OCI-LY3 (cell line): ENCODE measurements around the gene PHC1.

Experiments used
- H2AFZ ChIP-seq: fragments of 200-600, 300-600 bp; shearing (Covaris generic); 2 replicates; pipeline ENCODE4 v1.6.0; 2014; ENCODE audit warnings: antibody characterized with exemption, low read depth, low read length
- H3K27ac ChIP-seq: fragments of 200-600, 300-600 bp; sonication (generic); 2 replicates; pipeline ENCODE4 v1.5.1; 2014; ENCODE audit warnings: mild to moderate bottlenecking, low read length, moderate library complexity, mixed read lengths
- H3K27me3 ChIP-seq: fragments of 200-600, 300-600 bp; sonication (generic); 2 replicates; pipeline ENCODE4 v1.6.1; 2014; ENCODE audit warnings: low read depth, low read length, mixed read lengths
- H3K36me3 ChIP-seq: fragments of 200-600, 300-600 bp; sonication (generic); replicated peaks from 2 replicates; pipeline ENCODE3; 2014; ENCODE audit warnings: low read depth, low read length, mixed read lengths
- H3K4me1 ChIP-seq: fragments of 300-600, 200-600 bp; sonication (generic); 2 replicates; pipeline ENCODE4 v1.6.1; 2014; ENCODE audit warnings: low read length, mixed read lengths
- H3K4me2 ChIP-seq: fragments of 200-600, 300-600 bp; sonication (generic); 2 replicates; pipeline ENCODE4 v1.6.1; 2014; ENCODE audit warnings: low read length, mixed read lengths
- H3K4me3 ChIP-seq: fragments of 300-600, 200-600 bp; sonication (generic); 2 replicates; pipeline ENCODE4 v1.5.1; 2014; ENCODE audit warnings: antibody characterized with exemption, mild to moderate bottlenecking, low read length, moderate library complexity
- H3K79me2 ChIP-seq: fragments of 300-600, 200-600 bp; shearing (Covaris generic); 2 replicates; pipeline ENCODE4 v1.6.1; 2014; ENCODE audit warnings: mild to moderate bottlenecking, low read length, mixed read lengths
- H3K9ac ChIP-seq: fragments of 300-600, 200-600 bp; shearing (Covaris generic); 2 replicates; pipeline ENCODE4 v1.6.0; 2014; ENCODE audit warnings: mild to moderate bottlenecking, low read length, moderate library complexity
- H3K9me3 ChIP-seq: fragments of 200-600, 300-600 bp; shearing (Covaris generic); 2 replicates; pipeline ENCODE4 v1.6.1; 2014; ENCODE audit warnings: low read length, mixed read lengths; ENCODE audit not compliant: insufficient read depth
- H4K20me1 ChIP-seq: fragments of 200-600, 300-600 bp; sonication (generic); 2 replicates; pipeline ENCODE4 v1.6.1; 2016; ENCODE audit warnings: low read length, mixed read lengths; ENCODE audit not compliant: insufficient read depth
- EZH2phosphoT487 ChIP-seq: fragments of 200-600 bp; shearing (Covaris generic); IDR thresholded peaks from 2 replicates; pipeline ENCODE4 v1.6.1; 2018; ENCODE audit warnings: antibody characterized with exemption, mixed run types, low read depth
- TF ChIP-seq, protein P1 (sequence below): fragments of 200-600, 300-600 bp; sonication (generic); IDR thresholded peaks from 2 replicates; pipeline ENCODE4 v1.5.1; 2014; ENCODE audit warnings: antibody characterized with exemption, low read length, low read depth

Gene PHC1

DNA sequence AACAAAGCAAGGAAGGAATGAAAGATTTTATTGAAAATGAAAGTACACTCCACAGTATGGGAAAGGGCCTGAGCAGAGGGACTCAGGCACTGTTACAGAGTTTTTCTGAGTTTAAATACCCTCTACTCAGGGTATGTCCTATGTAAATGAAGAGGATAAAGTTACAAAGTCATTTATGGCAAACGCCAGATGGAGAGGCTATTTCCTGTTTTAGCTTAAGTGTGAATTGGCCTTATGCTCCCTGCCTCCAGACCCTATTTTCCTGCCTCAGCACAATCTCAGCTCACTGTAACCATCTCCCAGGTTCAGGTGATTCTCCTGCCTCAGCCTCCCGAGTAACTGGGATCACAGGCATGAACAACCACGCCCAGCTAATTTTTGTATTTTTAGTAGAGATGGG is 6.8 kb upstream of the PHC1 start:
- no peak for TF ChIP-seq EZH2phosphoT487
- TF ChIP-seq, protein P1, sequence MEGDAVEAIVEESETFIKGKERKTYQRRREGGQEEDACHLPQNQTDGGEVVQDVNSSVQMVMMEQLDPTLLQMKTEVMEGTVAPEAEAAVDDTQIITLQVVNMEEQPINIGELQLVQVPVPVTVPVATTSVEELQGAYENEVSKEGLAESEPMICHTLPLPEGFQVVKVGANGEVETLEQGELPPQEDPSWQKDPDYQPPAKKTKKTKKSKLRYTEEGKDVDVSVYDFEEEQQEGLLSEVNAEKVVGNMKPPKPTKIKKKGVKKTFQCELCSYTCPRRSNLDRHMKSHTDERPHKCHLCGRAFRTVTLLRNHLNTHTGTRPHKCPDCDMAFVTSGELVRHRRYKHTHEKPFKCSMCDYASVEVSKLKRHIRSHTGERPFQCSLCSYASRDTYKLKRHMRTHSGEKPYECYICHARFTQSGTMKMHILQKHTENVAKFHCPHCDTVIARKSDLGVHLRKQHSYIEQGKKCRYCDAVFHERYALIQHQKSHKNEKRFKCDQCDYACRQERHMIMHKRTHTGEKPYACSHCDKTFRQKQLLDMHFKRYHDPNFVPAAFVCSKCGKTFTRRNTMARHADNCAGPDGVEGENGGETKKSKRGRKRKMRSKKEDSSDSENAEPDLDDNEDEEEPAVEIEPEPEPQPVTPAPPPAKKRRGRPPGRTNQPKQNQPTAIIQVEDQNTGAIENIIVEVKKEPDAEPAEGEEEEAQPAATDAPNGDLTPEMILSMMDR = no peak
- no peaks in the 10 kb centered on the region for H4K20me1 ChIP-seq
- H3K27ac ChIP-seq = no peak overlapping the region
- H3K27me3 ChIP-seq = no peaks in the 10 kb centered on the region
- no peaks in the 10 kb centered on the region for H3K36me3 ChIP-seq
- H3K9me3 ChIP-seq = 0 out of 2 replicates have a peak, but pooled peaks cover 3% of the 10 kb centered on the region
- H3K9ac ChIP-seq = no peak overlapping the region
- H2AFZ ChIP-seq = no peak overlapping the region
- H3K79me2 ChIP-seq = no peaks in the 10 kb centered on the region
- H3K4me2 ChIP-seq = no peak overlapping the region
- no peak overlapping the region for H3K4me3 ChIP-seq
- peaks cover 31% of the 10 kb centered on the region for H3K4me1 ChIP-seq

DNA sequence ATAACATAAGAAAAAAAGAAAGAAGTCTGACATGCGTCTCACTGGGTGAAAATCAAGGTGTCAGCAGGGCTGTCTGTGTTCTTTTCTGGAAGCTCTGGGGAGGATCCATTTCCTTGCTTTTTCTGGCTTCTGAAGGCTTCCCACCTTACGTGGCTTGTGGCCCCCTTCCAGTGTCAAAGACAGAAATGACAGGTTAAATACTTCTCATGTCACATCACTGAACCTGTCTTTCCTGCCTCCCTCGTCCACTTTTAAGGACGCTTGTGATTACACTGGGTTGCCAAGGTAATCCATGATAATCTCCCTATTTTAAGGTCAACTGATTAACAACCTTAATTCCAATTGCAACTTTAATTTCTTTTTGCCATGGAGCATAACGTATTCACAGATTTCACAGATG is 4.6 kb upstream of the PHC1 start:
- H3K79me2 ChIP-seq = no peaks in the 10 kb centered on the region
- TF ChIP-seq, protein P1 = no peak
- no peak for TF ChIP-seq EZH2phosphoT487
- no peaks in the 10 kb centered on the region for H4K20me1 ChIP-seq
- H3K27ac ChIP-seq = no peak overlapping the region
- H3K4me3 ChIP-seq = no peak overlapping the region
- H3K27me3 ChIP-seq = no peaks in the 10 kb centered on the region
- H2AFZ ChIP-seq = no peak overlapping the region
- no peaks in the 10 kb centered on the region for H3K36me3 ChIP-seq
- H3K9ac ChIP-seq = no peak overlapping the region
- no peak overlapping the region for H3K4me2 ChIP-seq
- peaks cover 16% of the 10 kb centered on the region for H3K4me1 ChIP-seq
- H3K9me3 ChIP-seq = no peaks in the 10 kb centered on the region

DNA sequence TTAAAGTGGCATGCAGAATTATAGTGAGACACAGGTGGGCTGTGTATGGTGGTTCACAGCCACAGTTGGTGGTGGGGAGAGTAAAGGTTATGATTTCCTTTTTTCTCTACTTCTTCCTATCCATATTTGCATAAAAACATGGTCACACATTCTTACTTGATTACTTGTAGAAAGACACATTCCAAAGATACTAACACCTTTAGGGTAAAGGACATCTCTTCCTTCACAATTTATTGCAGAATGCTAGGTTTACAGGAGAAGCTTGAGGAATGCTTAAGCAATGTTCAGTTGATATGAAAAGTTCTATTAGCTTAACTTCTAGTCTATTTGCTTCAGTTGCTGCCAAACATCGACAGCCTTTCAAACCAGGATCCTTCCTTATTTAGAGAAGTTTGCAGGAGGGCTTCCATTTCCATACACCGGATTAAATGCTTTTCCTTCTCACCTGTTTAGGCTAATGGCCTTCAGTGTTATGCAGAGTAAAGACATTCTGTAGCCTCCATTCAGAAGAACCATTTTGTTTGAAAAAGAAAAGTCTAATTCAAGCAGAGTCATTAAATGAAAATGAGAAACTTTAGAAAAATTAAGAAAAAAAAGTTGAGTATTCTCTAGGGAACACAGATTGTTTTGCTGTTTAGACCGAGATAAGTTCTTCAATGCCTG is 2.6 kb upstream of the PHC1 start:
- Histone ChIP-seq H3K27ac (no peak overlapping the region), H4K20me1 (no peaks in the 10 kb centered on the region), H3K36me3 (no peaks in the 10 kb centered on the region), H3K27me3 (0 out of 2 replicates have a peak, but pooled peaks cover 4% of the 10 kb centered on the region), H3K4me1 (peaks cover 18% of the 10 kb centered on the region), H3K79me2 (no peaks in the 10 kb centered on the region), H2AFZ (no peak overlapping the region), H3K4me3 (no peak overlapping the region), H3K9ac (no peak overlapping the region), H3K4me2 (no peak overlapping the region), H3K9me3 (no peaks in the 10 kb centered on the region)
- TF ChIP-seq EZH2phosphoT487 = no peak
- TF ChIP-seq, protein P1 = no peak

- Histone ChIP-seq H2AFZ (no peak overlapping the region), H3K4me1 (peaks cover 14% of the 10 kb centered on the region), H3K4me2 (no peak overlapping the region), H3K9me3 (no peaks in the 10 kb centered on the region), H3K27me3 (0 out of 2 replicates have a peak, but pooled peaks cover 4% of the 10 kb centered on the region), H3K4me3 (no peak overlapping the region), H3K79me2 (no peaks in the 10 kb centered on the region), H3K27ac (no peak overlapping the region), H3K9ac (no peak overlapping the region), H3K36me3 (no peaks in the 10 kb centered on the region), H4K20me1 (no peaks in the 10 kb centered on the region)
- TF ChIP-seq, protein P1 = 0 out of 2 replicates have a peak, but pooled peaks have one; percentile 9
- no peak for TF ChIP-seq EZH2phosphoT487
Measured at GRCh38 chr12:8912914-8913313, 1.4 kb upstream of the PHC1 start.
